CD14-positive monocyte (primary cell): Measurements from ENCODE around the gene ZEB2. TPM values are rescaled to one million over a fixed set of nuclear protein-coding genes. Genes with fewer than 3 reads are reported as not detected.

Source experiments
- DNase-seq, 3 donors: peaks; one replicate each; pipeline ENCODE4 v3.0.0-alpha.2; 2011 to 2022
- H2AFZ ChIP-seq: 2 replicates; pipeline ENCODE4 v1.6.0; 2012; ENCODE audit warnings: mild to moderate bottlenecking, low read depth, low read length, inconsistent platforms; ENCODE audit not compliant: insufficient read depth, poor library complexity, severe bottlenecking
- H3K27ac ChIP-seq, 2 donors: 1 replicate in 1 of 2; 2 replicates in 1 of 2; pipeline ENCODE4 v1.5.1; 2012 to 2013; ENCODE audit warnings: low read length in 2 of 2, control low read depth in 1 of 2, inconsistent platforms in 1 of 2, low read depth in 1 of 2, mild to moderate bottlenecking in 1 of 2
- H3K27me3 ChIP-seq, 2 donors: one replicate each; pipeline versions ENCODE4 v1.6.0 to v1.6.1; 2011 to 2013; ENCODE audit warnings: low read length in 2 of 2; ENCODE audit not compliant: control insufficient read depth in 2 of 2, insufficient read depth in 2 of 2
- H3K36me3 ChIP-seq, 2 donors: replicated peaks in 1 of 2; 1 replicate in 1 of 2; 2 replicates in 1 of 2; pipeline versions ENCODE4 v1.5.1 to v1.6.1; 2012 to 2013; ENCODE audit warnings: low read length in 2 of 2, control low read depth in 1 of 2, inconsistent platforms in 1 of 2, mild to moderate bottlenecking in 1 of 2; ENCODE audit not compliant: insufficient read depth in 2 of 2, control insufficient read depth in 1 of 2
- H3K4me1 ChIP-seq, 2 donors: 1 replicate in 1 of 2; 2 replicates in 1 of 2; pipeline versions ENCODE4 v1.5.1 to v1.6.1; 2012 to 2013; ENCODE audit warnings: low read length in 2 of 2, control low read depth in 1 of 2, inconsistent platforms in 1 of 2, mild to moderate bottlenecking in 1 of 2, moderate library complexity in 1 of 2; ENCODE audit not compliant: insufficient read depth in 2 of 2, control insufficient read depth in 1 of 2
- H3K4me2 ChIP-seq: replicated peaks from 2 replicates; pipeline ENCODE3; 2012; ENCODE audit warnings: low read length, moderate library complexity, mild to moderate bottlenecking; ENCODE audit not compliant: poor library complexity, severe bottlenecking; ENCODE audit errors: extremely low read depth
- H3K4me3 ChIP-seq, 3 experiments: fragments of 200-600 bp in 1 of 3; sonication (generic) in 1 of 3; replicated peaks in 1 of 3; 1 replicate in 2 of 3; 2 replicates in 1 of 3; pipeline ENCODE4 v1.5.1; 2011 to 2013; ENCODE audit warnings: low read length in 3 of 3, mild to moderate bottlenecking in 3 of 3, control low read depth in 2 of 3, low read depth in 2 of 3, inconsistent platforms in 1 of 3, moderate library complexity in 1 of 3
- H3K79me2 ChIP-seq: 2 replicates; pipeline ENCODE4 v1.6.0; 2012; ENCODE audit warnings: mild to moderate bottlenecking, control low read depth, inconsistent platforms, low read length, moderate library complexity; ENCODE audit not compliant: insufficient read depth
- H3K9ac ChIP-seq: 2 replicates; pipeline ENCODE4 v1.6.0; 2017; ENCODE audit warnings: low read length, mild to moderate bottlenecking; ENCODE audit not compliant: insufficient read depth, poor library complexity, severe bottlenecking
- H3K9me3 ChIP-seq, 2 donors: replicated peaks in 1 of 2; 1 replicate in 1 of 2; 2 replicates in 1 of 2; pipeline versions ENCODE4 v1.5.1 to v1.6.1; 2012 to 2013; ENCODE audit warnings: low read length in 2 of 2, control low read depth in 1 of 2; ENCODE audit not compliant: control insufficient read depth in 1 of 2, insufficient read depth in 1 of 2
- H4K20me1 ChIP-seq: 2 replicates; pipeline ENCODE4 v1.6.0; 2012; ENCODE audit warnings: mild to moderate bottlenecking, low read length, control low read depth, moderate library complexity; ENCODE audit not compliant: insufficient read depth
- H3K27ac Mint-ChIP-seq, 7 donors: one replicate each; pipeline ENCODE4 v1.8.0; 2020; ENCODE audit warnings: mild to moderate bottlenecking in 7 of 7, mixed read lengths in 7 of 7, moderate library complexity in 6 of 7, inconsistent platforms in 2 of 7
- H3K27me3 Mint-ChIP-seq, 3 donors: one replicate each; pipeline ENCODE4 v1.8.0; 2021 to 2022; ENCODE audit warnings: low read depth in 3 of 3, mild to moderate bottlenecking in 3 of 3, mixed read lengths in 3 of 3, moderate library complexity in 3 of 3, inconsistent platforms in 1 of 3
- H3K36me3 Mint-ChIP-seq, 2 donors: one replicate each; pipeline ENCODE4 v1.8.0; 2020; ENCODE audit warnings: mixed read lengths in 2 of 2, inconsistent platforms in 1 of 2, mild to moderate bottlenecking in 1 of 2
- H3K4me1 Mint-ChIP-seq: one replicate; pipeline ENCODE4 v1.8.0; 2020; ENCODE audit warnings: mild to moderate bottlenecking, mixed read lengths
- H3K4me3 Mint-ChIP-seq, 2 donors: one replicate each; pipeline ENCODE4 v1.8.0; 2020; ENCODE audit warnings: mild to moderate bottlenecking in 2 of 2, mixed read lengths in 2 of 2, moderate library complexity in 1 of 2
- H3K9me3 Mint-ChIP-seq, 7 donors: one replicate each; pipeline ENCODE4 v1.8.0; 2020 to 2022; ENCODE audit warnings: mixed read lengths in 7 of 7, mild to moderate bottlenecking in 6 of 7, moderate library complexity in 6 of 7, inconsistent platforms in 2 of 7
- CTCF ChIP-seq: fragments of 200-600 bp; IDR thresholded peaks from one replicate; pipeline ENCODE4 v1.8.0; 2022; ENCODE audit warnings: antibody characterized with exemption, mild to moderate bottlenecking
- WGBS: methylation state at CpG from one replicate; pipeline ENCODE4 v1.1.5; 2013; ENCODE audit warnings: missing lambda C conversion rate; ENCODE audit not compliant: insufficient coverage; 5-methylcytosine and 5-hydroxymethylcytosine counted together
- intact Hi-C, 2 donors: fragments of 100-400 bp; cut with micrococcal nuclease; formaldehyde crosslinking; loops; one replicate each; pipeline versions ENCODE4 v1.15.0 to v1.15.1; 2023
- polyA plus RNA-seq, 3 donors: library from polyadenylated mRNA; depleted of rRNA in 1 of 3; unstranded in 2 of 3; stranded (reverse) in 1 of 3; fragments of 300-500 nt in 2 of 3; fragments of >200 nt in 1 of 3; fragmentation: Illumina TruSeq in 2 of 3; gene quantifications; 1 replicate in 2 of 3; 2 replicates in 1 of 3; pipeline ENCODE4 v1.2.3, GENCODE V29; 2012 to 2021

The ZEB2 gene
- polyA plus RNA-seq, 3 donors = 76.8 to 325 (median 93.8) TPM

GRCh38 chr2:144509879-144510221 is 10.1 kb downstream of the ZEB2 start:
- H3K9me3 ChIP-seq = no peaks in the 10 kb centered on the region
- Mint-ChIP-seq H3K27ac (peak overlapping the region in 6 of 7 donors; percentile 96 to 100 (median 98)), H3K4me1 (peaks cover 88% of the 10 kb centered on the region), H3K36me3 (peaks cover 97 to 99% of the 10 kb centered on the region in 2 donors), H3K4me3 (peak overlapping the region; percentile 97 to 99), H3K9me3 (no peaks in the 10 kb centered on the region), H3K27me3 (no peaks in the 10 kb centered on the region)
- WGBS = no CpG with 5 or more reads among the region's 3 CpGs
- peaks cover 100% of the 10 kb centered on the region for H3K79me2 ChIP-seq
- H3K27ac ChIP-seq = peak overlapping the region; percentile 94 to 99
- peaks cover 100% of the 10 kb centered on the region for H4K20me1 ChIP-seq
- no peak overlapping the region for H2AFZ ChIP-seq
- H3K36me3 ChIP-seq = peaks cover 66 to 89% of the 10 kb centered on the region in 2 donors
- no peaks in the 10 kb centered on the region for H3K27me3 ChIP-seq
- no peak for TF ChIP-seq CTCF
- H3K4me2 ChIP-seq = peak overlapping the region; percentile 94
- peak overlapping the region; percentile 99 for H3K9ac ChIP-seq
- no peak for DNase-seq
- H3K4me1 ChIP-seq = peaks cover 81 to 94% of the 10 kb centered on the region in 2 donors
- intact Hi-C loops = no loop called here
- peak overlapping the region in 2 of 3 experiments; percentile 99 to 100 for H3K4me3 ChIP-seq

GRCh38 chr2:144509001-144509878 is 10.7 kb downstream of the ZEB2 start:
- Histone ChIP-seq H3K4me3 (peak overlapping the region in 2 of 3 experiments; percentile 28 to 99), H3K79me2 (peaks cover 100% of the 10 kb centered on the region), H3K4me1 (peaks cover 87 to 94% of the 10 kb centered on the region in 2 donors), H3K36me3 (peaks cover 66 to 89% of the 10 kb centered on the region in 2 donors), H3K27me3 (no peaks in the 10 kb centered on the region), H3K27ac (peak overlapping the region; percentile 94 to 99), H4K20me1 (peaks cover 100% of the 10 kb centered on the region), H3K9me3 (no peaks in the 10 kb centered on the region), H3K4me2 (peak overlapping the region; percentile 94), H2AFZ (no peak overlapping the region), H3K9ac (peak overlapping the region; percentile 99)
- peaks cover 97 to 99% of the 10 kb centered on the region in 2 donors for H3K36me3 Mint-ChIP-seq
- peak in 2 of 3 donors; percentile 48 to 65 for DNase-seq
- intact Hi-C loops = no loop called here
- H3K4me1 Mint-ChIP-seq = peaks cover 90% of the 10 kb centered on the region
- WGBS = 65% methylated on average over 2 of the region's 10 CpGs
- no peak for TF ChIP-seq CTCF
- peak overlapping the region in 6 of 7 donors; percentile 96 to 100 (median 98) for H3K27ac Mint-ChIP-seq
- peak overlapping the region; percentile 80 to 97 for H3K4me3 Mint-ChIP-seq
- no peaks in the 10 kb centered on the region for H3K9me3 Mint-ChIP-seq
- H3K27me3 Mint-ChIP-seq = no peaks in the 10 kb centered on the region
